Hepatocyte (in vitro differentiated cells): Measurements from ENCODE around the gene POLR3H. TPM values are rescaled to one million over a fixed set of nuclear protein-coding genes. Genes with fewer than 3 reads are reported as not detected.

Experiments used
- polyA plus RNA-seq: library from polyadenylated mRNA; unstranded; fragments of >200 nt; fragmentation: Nextera tagmentation; extraction: Ambion mirVana; gene quantifications from 2 replicates; pipeline ENCODE4 v1.2.1, GENCODE V29; 2016
- total RNA-seq: library from RNA; depleted of rRNA; stranded (reverse); fragments of >200 nt; gene quantifications from 2 replicates; pipeline ENCODE4 v1.2.3, GENCODE V29; 2014

POLR3H gene
- total and polyA plus RNA-seq, 2 experiments from 2014 or later = 14.5 to 41.1 TPM

Other genes starting within 250 kb of the POLR3H start
- 27.1 and 30.5 TPM in 2 replicates for gene ZC3H7B, start 242.9 kb downstream of the POLR3H start, total RNA-seq
- 6.4 and 6.9 TPM in 2 replicates for gene ZC3H7B, start 242.9 kb downstream of the POLR3H start, polyA plus RNA-seq
- 5.5 and 8.9 TPM in 2 replicates for gene TEF, start 162.5 kb downstream of the POLR3H start, total RNA-seq
- 5.4 and 6.6 TPM in 2 replicates for gene TEF, start 162.5 kb downstream of the POLR3H start, polyA plus RNA-seq
- 33.2 and 37.8 TPM in 2 replicates for gene TOB2, start 97.7 kb downstream of the POLR3H start, total RNA-seq
- gene TOB2, start 97.7 kb downstream of the POLR3H start, polyA plus RNA-seq = 30.8 and 38.5 TPM in 2 replicates
- 55.2 and 59.9 TPM in 2 replicates for gene PHF5A, start 75.8 kb downstream of the POLR3H start, total RNA-seq
- gene PHF5A, start 75.8 kb downstream of the POLR3H start, polyA plus RNA-seq = 16.8 and 21.9 TPM in 2 replicates
- 111 and 129 TPM in 2 replicates for gene ACO2, start 75.4 kb downstream of the POLR3H start, total RNA-seq
- gene ACO2, start 75.4 kb downstream of the POLR3H start, polyA plus RNA-seq = 167 and 196 TPM in 2 replicates
- 1.7 and 2.7 TPM in 2 replicates for gene CSDC2, start 16.5 kb upstream of the POLR3H start, total RNA-seq
- gene CSDC2, start 16.5 kb upstream of the POLR3H start, polyA plus RNA-seq = 5.0 and 5.4 TPM in 2 replicates
- 36.5 and 42.3 TPM in 2 replicates for gene PMM1, start 45.4 kb upstream of the POLR3H start, total RNA-seq
- 66.1 and 68.7 TPM in 2 replicates for gene PMM1, start 45.4 kb upstream of the POLR3H start, polyA plus RNA-seq
- gene DESI1, start 76.6 kb upstream of the POLR3H start, total RNA-seq = 29.0 and 32.1 TPM in 2 replicates
- 31.2 and 32.5 TPM in 2 replicates for gene DESI1, start 76.6 kb upstream of the POLR3H start, polyA plus RNA-seq
- gene XRCC6, start 76.8 kb upstream of the POLR3H start, total RNA-seq = 273 and 276 TPM in 2 replicates
- 242 and 260 TPM in 2 replicates for gene XRCC6, start 76.8 kb upstream of the POLR3H start, polyA plus RNA-seq
- gene SNU13, start 144.4 kb upstream of the POLR3H start, total RNA-seq = 119 and 144 TPM in 2 replicates
- gene SNU13, start 144.4 kb upstream of the POLR3H start, polyA plus RNA-seq = 240 and 245 TPM in 2 replicates
- not detected in 2 replicates for gene MEI1, start 155.0 kb upstream of the POLR3H start, total RNA-seq
- 0.18 and 2.4 TPM in 2 replicates for gene MEI1, start 155.0 kb upstream of the POLR3H start, polyA plus RNA-seq